H1 (cell line): ENCODE results near the gene CDC42SE2. TPM values are rescaled to one million over a fixed set of nuclear protein-coding genes. Genes with fewer than 3 reads are reported as not detected.

Experiments
- CTCF ChIA-PET: fragments of 300-600 bp; sonication (Branson Sonifier 250); formaldehyde crosslinking; loops from one replicate; lab custom pipeline; 2021; ENCODE audit not compliant: partially characterized antibody; lab: Charles Lee
- POLR2A ChIA-PET: fragments of 300-600 bp; sonication (Branson Sonifier 250); formaldehyde crosslinking; loops from one replicate; lab custom pipeline; 2021; ENCODE audit warnings: inconsistent platforms; ENCODE audit not compliant: partially characterized antibody; lab: Charles Lee
- DNase-seq, 2 experiments: peaks; one replicate each; pipeline versions ENCODE4 v3.0.0 to v3.0.0-alpha.2; 2010 to 2022; ENCODE audit warnings: low spot score in 2 of 2, low read depth in 1 of 2, mixed read lengths in 1 of 2
- FAIRE-seq: peaks from 2 replicates; lab custom pipeline; 2011; peaks lifted over from hg19 to GRCh38; lab: Jason Lieb, UNC
- H2AFZ ChIP-seq: 2 replicates; pipeline ENCODE4 v1.8.1; 2012; ENCODE audit warnings: low read length, inconsistent platforms
- H2AK5ac ChIP-seq: 2 replicates; pipeline ENCODE4 v1.6.1; 2013; ENCODE audit warnings: low read depth, low read length
- H2BK120ac ChIP-seq: replicated peaks from 2 replicates; pipeline ENCODE3; 2013; ENCODE audit warnings: low read depth, low read length, inconsistent platforms
- H2BK12ac ChIP-seq: 2 replicates; pipeline ENCODE4 v1.6.1; 2013; ENCODE audit warnings: low read depth, low read length
- H2BK15ac ChIP-seq: 2 replicates; pipeline ENCODE4 v1.6.1; 2013; ENCODE audit warnings: low read length
- H2BK20ac ChIP-seq: 2 replicates; pipeline ENCODE4 v1.6.1; 2013; ENCODE audit warnings: low read length
- H2BK5ac ChIP-seq: 2 replicates; pipeline ENCODE4 v1.6.1; 2013; ENCODE audit warnings: low read depth, low read length
- H3K14ac ChIP-seq: 2 replicates; pipeline ENCODE4 v1.6.1; 2013; ENCODE audit warnings: inconsistent platforms; ENCODE audit not compliant: insufficient read length
- H3K18ac ChIP-seq: 2 replicates; pipeline ENCODE4 v1.6.1; 2013; ENCODE audit warnings: low read length; ENCODE audit errors: extremely low read depth
- H3K23ac ChIP-seq: 2 replicates; pipeline ENCODE4 v1.6.1; 2013; ENCODE audit warnings: inconsistent platforms; ENCODE audit not compliant: insufficient read length
- H3K23me2 ChIP-seq: 2 replicates; pipeline ENCODE4 v1.6.1; 2013; ENCODE audit warnings: low read depth, low read length
- H3K27ac ChIP-seq: 2 replicates; pipeline ENCODE4 v1.6.1; 2011; ENCODE audit warnings: low read depth, low read length, inconsistent platforms
- H3K27me3 ChIP-seq, 4 experiments: replicated peaks in 1 of 4; 1 replicate in 1 of 4; 2 replicates in 3 of 4; pipeline versions ENCODE4 v1.6.1 to v1.8.1; 2011 to 2013; ENCODE audit warnings: low read length in 3 of 4, mild to moderate bottlenecking in 3 of 4, inconsistent platforms in 2 of 4, mixed read lengths in 2 of 4, moderate library complexity in 1 of 4; ENCODE audit not compliant: control insufficient read depth in 3 of 4, insufficient read depth in 3 of 4; ENCODE audit errors: extremely low read depth in 1 of 4
- H3K36me3 ChIP-seq, 4 experiments: 2 replicates each; pipeline versions ENCODE4 v1.6.1 to v1.8.1; 2011 to 2013; ENCODE audit warnings: mild to moderate bottlenecking in 4 of 4, low read length in 3 of 4, moderate library complexity in 2 of 4, control low read depth in 1 of 4, inconsistent platforms in 1 of 4; ENCODE audit not compliant: insufficient read depth in 4 of 4, control insufficient read depth in 2 of 4
- H3K4ac ChIP-seq: replicated peaks from 2 replicates; pipeline ENCODE3; 2013; ENCODE audit warnings: low read length, low read depth, mixed read lengths, inconsistent platforms; ENCODE audit not compliant: insufficient read length
- H3K4me1 ChIP-seq, 4 experiments: replicated peaks in 1 of 4; 1 replicate in 1 of 4; 2 replicates in 3 of 4; pipeline versions ENCODE4 v1.6.1 to v1.8.1; 2011 to 2013; ENCODE audit warnings: low read length in 3 of 4, inconsistent platforms in 2 of 4, mixed read lengths in 1 of 4; ENCODE audit not compliant: insufficient read depth in 4 of 4, control insufficient read depth in 3 of 4
- H3K4me2 ChIP-seq, 2 experiments: 2 replicates each; pipeline versions ENCODE4 v1.6.1 to v1.8.1; 2011 to 2013; ENCODE audit warnings: low read depth in 2 of 2, low read length in 2 of 2, control low read depth in 1 of 2, inconsistent platforms in 1 of 2, mild to moderate bottlenecking in 1 of 2; ENCODE audit not compliant: insufficient read depth in 1 of 2
- H3K4me3 ChIP-seq, 4 experiments: fragments of 200-600, 300-600 bp in 1 of 4; sonication (generic), shearing (Covaris generic), sonication (Bioruptor Twin) in 1 of 4; 2 replicates each; pipeline versions ENCODE4 v1.5.1 to v1.8.1; 2011 to 2016; ENCODE audit warnings: low read length in 4 of 4, low read depth in 3 of 4, control low read depth in 2 of 4, inconsistent platforms in 2 of 4, mild to moderate bottlenecking in 2 of 4, mixed read lengths in 1 of 4, moderate library complexity in 1 of 4; ENCODE audit not compliant: insufficient read depth in 2 of 4; ENCODE audit errors: extremely low read depth in 1 of 4
- H3K56ac ChIP-seq: replicated peaks from 2 replicates; pipeline ENCODE3; 2013; ENCODE audit warnings: low read depth, mild to moderate bottlenecking, mixed read lengths, low read length, inconsistent platforms; ENCODE audit not compliant: insufficient read length
- H3K79me1 ChIP-seq: 2 replicates; pipeline ENCODE4 v1.6.1; 2013; ENCODE audit warnings: low read depth, low read length, control low read depth
- H3K79me2 ChIP-seq, 2 experiments: 2 replicates each; pipeline versions ENCODE4 v1.6.1 to v1.8.1; 2012 to 2013; ENCODE audit warnings: low read length in 2 of 2, mild to moderate bottlenecking in 2 of 2, inconsistent platforms in 1 of 2; ENCODE audit not compliant: insufficient read depth in 2 of 2, control insufficient read depth in 1 of 2
- H3K9ac ChIP-seq, 4 experiments: replicated peaks in 1 of 4; 1 replicate in 1 of 4; 2 replicates in 3 of 4; pipeline versions ENCODE4 v1.6.1 to v1.8.1; 2011 to 2013; ENCODE audit warnings: low read depth in 3 of 4, low read length in 3 of 4, control low read depth in 2 of 4, mild to moderate bottlenecking in 2 of 4, moderate library complexity in 2 of 4, inconsistent platforms in 1 of 4; ENCODE audit errors: extremely low read depth in 1 of 4
- H3K9me3 ChIP-seq, 2 experiments: 2 replicates each; pipeline versions ENCODE4 v1.6.1 to v1.8.1; 2012 to 2013; ENCODE audit warnings: mild to moderate bottlenecking in 2 of 2, moderate library complexity in 2 of 2, control low read depth in 1 of 2, inconsistent platforms in 1 of 2, low read depth in 1 of 2, low read length in 1 of 2, mixed read lengths in 1 of 2; ENCODE audit not compliant: insufficient read depth in 2 of 2
- H4K20me1 ChIP-seq, 2 experiments: replicated peaks in 1 of 2; 2 replicates each; pipeline versions ENCODE3 to v1.8.1; 2011 to 2013; ENCODE audit warnings: inconsistent platforms in 2 of 2, low read length in 2 of 2, mild to moderate bottlenecking in 1 of 2; ENCODE audit not compliant: insufficient read depth in 2 of 2, control insufficient read depth in 1 of 2
- H4K5ac ChIP-seq: 2 replicates; pipeline ENCODE4 v1.6.1; 2013; ENCODE audit warnings: low read length, low read depth, mixed read lengths, inconsistent platforms; ENCODE audit not compliant: insufficient read length
- H4K8ac ChIP-seq: 2 replicates; pipeline ENCODE4 v1.8.0; 2013; ENCODE audit warnings: mild to moderate bottlenecking, moderate library complexity, low read length, inconsistent platforms; ENCODE audit not compliant: insufficient read depth; ENCODE audit errors: extremely low read depth
- H4K91ac ChIP-seq: replicated peaks from 2 replicates; pipeline ENCODE3; 2013; ENCODE audit warnings: low read length, mixed read lengths, inconsistent platforms; ENCODE audit not compliant: insufficient read length
- ATF3 ChIP-seq: IDR thresholded peaks from 2 replicates; pipeline ENCODE4 v1.6.1; 2011; ENCODE audit warnings: low read depth, mild to moderate bottlenecking, low read length; ENCODE audit not compliant: insufficient read depth
- BACH1 ChIP-seq: IDR thresholded peaks from 2 replicates; pipeline ENCODE4 v1.6.1; 2012; ENCODE audit warnings: low read length, improper control_type of control experiment
- CBX5 ChIP-seq: fragments of 300-800, 300-1000 bp; sonication (generic); IDR thresholded peaks from 2 replicates; pipeline ENCODE4 v1.7.1; 2016; ENCODE audit warnings: antibody characterized with exemption, low read length, low read depth
- CTBP2 ChIP-seq: IDR thresholded peaks from 2 replicates; pipeline ENCODE4 v1.7.0; 2011; ENCODE audit warnings: borderline replicate concordance, mild to moderate bottlenecking, moderate library complexity, mixed read lengths, low read length; ENCODE audit not compliant: insufficient read depth, insufficient read length
- E2F6 ChIP-seq: IDR thresholded peaks from 2 replicates; pipeline ENCODE4 v1.6.1; 2012; ENCODE audit warnings: inconsistent platforms
- EP300 ChIP-seq, 2 experiments: IDR thresholded peaks; 1 replicate in 1 of 2; 2 replicates in 1 of 2; pipeline ENCODE4 v1.6.1; 2011 to 2012; ENCODE audit warnings: low read depth in 2 of 2, low read length in 2 of 2, mild to moderate bottlenecking in 2 of 2, borderline replicate concordance in 1 of 2, inconsistent platforms in 1 of 2, moderate library complexity in 1 of 2
- KDM5A ChIP-seq: fragments of 200-600 bp; IDR thresholded peaks from 2 replicates; pipeline ENCODE4 v1.7.1; 2012; ENCODE audit warnings: mild to moderate bottlenecking, low read length, inconsistent platforms, mixed read lengths
- POLR2A ChIP-seq, 2 experiments: IDR thresholded peaks; 1 replicate in 1 of 2; 2 replicates in 1 of 2; pipeline ENCODE4 v1.6.1; 2011; ENCODE audit warnings: low read depth in 2 of 2, low read length in 2 of 2, mild to moderate bottlenecking in 2 of 2; ENCODE audit errors: control extremely low read depth in 1 of 2
- POU5F1 ChIP-seq: IDR thresholded peaks from 2 replicates; pipeline ENCODE4 v1.6.1; 2011; ENCODE audit warnings: low read depth, mild to moderate bottlenecking, low read length, moderate library complexity
- RAD21 ChIP-seq, 2 experiments: IDR thresholded peaks in 1 of 2; conservative IDR thresholded peaks in 1 of 2; 2 replicates each; pipeline ENCODE4 v1.6.1; 2011; ENCODE audit warnings: low read depth in 2 of 2, low read length in 2 of 2, improper control_type of control experiment in 1 of 2, inconsistent platforms in 1 of 2, mild to moderate bottlenecking in 1 of 2, moderate library complexity in 1 of 2
- SIN3A ChIP-seq, 2 experiments: IDR thresholded peaks in 1 of 2; conservative IDR thresholded peaks in 1 of 2; 2 replicates each; pipeline ENCODE4 v1.6.1; 2011 to 2012; ENCODE audit warnings: low read length in 2 of 2, improper control_type of control experiment in 1 of 2, low read depth in 1 of 2, mild to moderate bottlenecking in 1 of 2
- SUZ12 ChIP-seq: fragments of 200-600 bp; sonication (generic); IDR thresholded peaks from 2 replicates; pipeline ENCODE4 v1.6.1; 2012; ENCODE audit warnings: mild to moderate bottlenecking, inconsistent platforms, low read length, moderate library complexity, mixed read lengths
- TCF12 ChIP-seq: IDR thresholded peaks from 2 replicates; pipeline ENCODE4 v1.6.1; 2011; ENCODE audit warnings: low read depth, mild to moderate bottlenecking, low read length
- WGBS, 2 experiments: shearing (Covaris generic) in 1 of 2; methylation state at CpG; one replicate each; pipeline versions ENCODE4 v1.1.6 to v1.1.7; 2013 to 2015; ENCODE audit warnings: low lambda C conversion rate in 2 of 2, mixed read lengths in 2 of 2, inconsistent platforms in 1 of 2, low coverage in 1 of 2, missing lambda C conversion rate in 1 of 2; ENCODE audit not compliant: insufficient replicate concordance in 2 of 2, insufficient coverage in 1 of 2, insufficient read length in 1 of 2; ENCODE audit errors: extremely low coverage in 1 of 2, missing lambda C conversion rate in 1 of 2; 5-methylcytosine and 5-hydroxymethylcytosine counted together
- polyA plus RNA-seq, 7 experiments: library from polyadenylated mRNA; depleted of rRNA in 3 of 7; stranded (reverse) in 5 of 7; unstranded in 2 of 7; fragments of >200 nt in 5 of 7; fragments of 200-250 nt in 2 of 7; gene quantifications; 1 replicate in 5 of 7; 2 replicates in 1 of 7; 4 replicates in 1 of 7; pipeline versions ENCODE4 v1.2.1 to v1.2.3, GENCODE V29; 2011 to 2013; ENCODE audit warnings: missing spikeins in 2 of 7, mixed read lengths in 2 of 7
- total RNA-seq: library from RNA; stranded (reverse); fragmentation: NEBNext Ultra II Directional; extraction: Animal tissue kit (Norgen Biotek cat#: 25700); gene quantifications from 2 replicates; pipeline ENCODE4 v1.2.1, GENCODE V29; 2021

Gene CDC42SE2
- total and polyA plus RNA-seq, 2 of the 8 experiments (the other 6 are each of a cell fraction or from before 2014, with no cell fraction given), result 16.7 to 30.8 TPM

DNA sequence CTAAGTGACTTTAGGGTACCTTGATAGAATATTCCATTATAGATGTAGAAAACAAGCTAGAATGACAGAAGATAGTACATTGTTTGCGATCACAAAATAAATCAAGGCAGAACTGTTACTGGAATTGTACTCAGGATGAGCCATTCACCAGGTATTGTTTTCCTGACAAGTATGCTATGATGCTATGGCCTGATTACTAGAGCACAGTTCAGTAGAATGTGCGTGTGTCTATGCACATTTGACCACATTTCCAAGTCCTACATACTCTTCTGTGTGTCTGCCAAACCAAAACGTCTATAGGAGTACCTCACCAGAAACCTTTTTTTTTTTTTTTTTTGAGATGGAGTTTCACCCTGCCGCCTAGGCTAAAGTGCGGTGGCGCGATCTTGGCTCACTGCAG is 43.3 kb upstream of the CDC42SE2 start:
- Histone ChIP-seq H3K9me3 (no peaks in the 10 kb centered on the region), H3K23me2 (no peaks in the 10 kb centered on the region), H3K4me3 (no peak overlapping the region), H3K18ac (no peak overlapping the region), H3K27me3 (no peaks in the 10 kb centered on the region; a peak in 1 of 7 replicates), H2BK15ac (no peak overlapping the region), H4K8ac (no peak overlapping the region), H4K5ac (no peak overlapping the region), H3K4ac (no peak overlapping the region), H2BK5ac (no peak overlapping the region), H3K4me2 (no peak overlapping the region), H3K14ac (no peak overlapping the region), H3K79me2 (no peaks in the 10 kb centered on the region), H3K9ac (no peak overlapping the region), H3K79me1 (no peaks in the 10 kb centered on the region), H3K27ac (no peak overlapping the region), H2BK12ac (no peak overlapping the region), H3K56ac (no peak overlapping the region), H4K20me1 (no peaks in the 10 kb centered on the region), H3K4me1 (no peaks in the 10 kb centered on the region), H3K23ac (no peak overlapping the region), H2BK20ac (no peak overlapping the region), H4K91ac (no peak overlapping the region), H2AFZ (no peak overlapping the region), H2AK5ac (no peak overlapping the region), H3K36me3 (no peaks in the 10 kb centered on the region), H2BK120ac (no peak overlapping the region)
- FAIRE-seq (no peak), DNase-seq (no peak)
- ChIA-PET CTCF (no interaction called here), POLR2A (no interaction called here)
- WGBS, 2 experiments, result 92% methylated on average over 7 of the region's 7 CpGs; no CpG with 5 or more reads in 1 of the 2 experiments
- no peak for TF ChIP-seq BACH1
- no peak for TF ChIP-seq TCF12
- no peak for TF ChIP-seq POLR2A (IDR thresholded peaks at IDR 0.05; ENCODE audit: control extremely low read depth in 1 of 2, low read depth in 2 of 2, low read length in 2 of 2)
- TF ChIP-seq E2F6, result no peak
- no peak for TF ChIP-seq POU5F1
- no peak for TF ChIP-seq EP300 (IDR thresholded peaks at IDR 0.05; ENCODE audit: borderline replicate concordance in 1 of 2, low read depth in 2 of 2, low read length in 2 of 2)
- no peak for TF ChIP-seq SIN3A (conservative IDR thresholded peaks at IDR 0.05 in 1 of 2, IDR thresholded peaks at IDR 0.05 in 1 of 2; ENCODE audit: low read depth in 1 of 2, low read length in 2 of 2)
- TF ChIP-seq CTBP2, result no peak
- no peak for TF ChIP-seq RAD21 (IDR thresholded peaks at IDR 0.05 in 1 of 2, conservative IDR thresholded peaks at IDR 0.05 in 1 of 2; ENCODE audit: low read depth in 2 of 2, low read length in 2 of 2)
- no peak for TF ChIP-seq SUZ12
- no peak for TF ChIP-seq KDM5A
- TF ChIP-seq CBX5, result no peak
- TF ChIP-seq ATF3, result no peak
